Thyroid gland (tissue), 4 donors: Measurements from ENCODE around the gene CAPN13. TPM values are rescaled to one million over a fixed set of nuclear protein-coding genes. Genes with fewer than 3 reads are reported as not detected.

Source experiments
- DNase-seq, 2 donors: peaks; one replicate each; pipeline ENCODE4 v3.0.0-alpha.2; 2019
- H3K27ac ChIP-seq, 3 donors: fragments of 200-600 bp; sonication (generic); 1 replicate in 2 of 3; 2 replicates in 1 of 3; pipeline ENCODE4 v1.5.1; 2016 to 2019; ENCODE audit warnings: mild to moderate bottlenecking in 1 of 3, moderate library complexity in 1 of 3
- H3K27me3 ChIP-seq: fragments of 200-600 bp; sonication (generic); one replicate; pipeline ENCODE4 v1.5.1; 2019
- H3K36me3 ChIP-seq, 2 donors: fragments of 200-600 bp; sonication (generic); one replicate each; pipeline ENCODE4 v1.5.1; 2016 to 2019
- H3K4me1 ChIP-seq, 2 donors: fragments of 200-600 bp; sonication (generic); one replicate each; pipeline ENCODE4 v1.5.1; 2017 to 2019
- H3K4me3 ChIP-seq, 3 donors: fragments of 200-600 bp; sonication (generic); replicated peaks in 1 of 3; 1 replicate in 2 of 3; 2 replicates in 1 of 3; pipeline ENCODE4 v1.5.1; 2016; ENCODE audit warnings: mild to moderate bottlenecking in 1 of 3
- H3K9me3 ChIP-seq: fragments of 200-600 bp; sonication (generic); one replicate; pipeline ENCODE4 v1.5.1; 2017
- CTCF ChIP-seq, 6 experiments: fragments of 200-600 bp in 3 of 6; fragments of 450-650 bp in 3 of 6; sonication (generic) in 3 of 6; IDR thresholded peaks; one replicate each; pipeline ENCODE4 v1.5.1; 2016 to 2019; ENCODE audit warnings: antibody characterized with exemption in 6 of 6, mild to moderate bottlenecking in 2 of 6, inconsistent platforms in 1 of 6, moderate library complexity in 1 of 6
- POLR2A ChIP-seq, 2 donors: fragments of 450-650 bp; IDR thresholded peaks; one replicate each; pipeline ENCODE4 v1.6.1; 2017; ENCODE audit warnings: antibody characterized with exemption in 2 of 2, mild to moderate bottlenecking in 2 of 2, moderate library complexity in 1 of 2
- WGBS, 2 donors: methylation state at CpG; one replicate each; pipeline ENCODE4 v1.1.5; 2017; 5-methylcytosine and 5-hydroxymethylcytosine counted together
- intact Hi-C: fragments of 100-400 bp; cut with DNase I; formaldehyde crosslinking; loops from one replicate; pipeline ENCODE4 v1.15.1; 2023
- total RNA-seq, 4 donors: library from RNA; depleted of rRNA; stranded (reverse); fragments of >200 nt; gene quantifications; one replicate each; pipeline ENCODE4 v1.2.3, GENCODE V29; 2016

The CAPN13 gene
- total RNA-seq, 4 donors from 2014 or later: 3.0 TPM; not detected in 3

- Histone ChIP-seq H3K4me3 (no peak overlapping the region), H3K27me3 (no peaks in the 10 kb centered on the region), H3K9me3 (no peaks in the 10 kb centered on the region), H3K27ac (no peak overlapping the region), H3K36me3 (no peaks in the 10 kb centered on the region), H3K4me1 (no peaks in the 10 kb centered on the region)
- TF ChIP-seq POLR2A (IDR thresholded peaks at IDR 0.05) (no peak), CTCF (IDR thresholded peaks at IDR 0.05) (no peak)
- WGBS, 2 donors: 72 to 84% methylated on average over 12 of the region's 12 CpGs
- no peak for DNase-seq
- intact Hi-C loops: no loop called here
Measured at GRCh38 chr2:30765876-30766470, 41.3 kb downstream of the CAPN13 start.

GRCh38 chr2:30765191-30765590, 42.1 kb downstream of the CAPN13 start:
- Histone ChIP-seq H3K27me3 (no peaks in the 10 kb centered on the region), H3K4me3 (no peak overlapping the region), H3K4me1 (no peaks in the 10 kb centered on the region), H3K36me3 (no peaks in the 10 kb centered on the region), H3K9me3 (no peaks in the 10 kb centered on the region), H3K27ac (no peak overlapping the region)
- WGBS, 2 donors: 59 to 75% methylated on average over 3 to 4 of the region's 4 CpGs
- TF ChIP-seq CTCF (IDR thresholded peaks at IDR 0.05) (no peak), POLR2A (IDR thresholded peaks at IDR 0.05) (no peak)
- DNase-seq: no peak
- intact Hi-C loops: no loop called here

- H3K36me3 ChIP-seq: no peaks in the 10 kb centered on the region
Measured at GRCh38 chr2:30764021-30764800, 43.0 kb downstream of the CAPN13 start.

GRCh38 chr2:30763151-30763660, 44.0 kb downstream of the CAPN13 start:
- no peaks in the 10 kb centered on the region for H3K9me3 ChIP-seq
- intact Hi-C loops: no loop called here
- TF ChIP-seq CTCF (IDR thresholded peaks at IDR 0.05) (no peak), POLR2A (IDR thresholded peaks at IDR 0.05) (no peak)

More at GRCh38 chr2:30764021-30764800, 43.0 kb downstream of the CAPN13 start:
- intact Hi-C loops: no loop called here
- TF ChIP-seq POLR2A (IDR thresholded peaks at IDR 0.05): no peak
- TF ChIP-seq CTCF (IDR thresholded peaks at IDR 0.05): no peak
- Histone ChIP-seq H3K4me3 (no peak overlapping the region), H3K27ac (no peak overlapping the region), H3K9me3 (no peaks in the 10 kb centered on the region), H3K27me3 (no peaks in the 10 kb centered on the region), H3K4me1 (no peaks in the 10 kb centered on the region)
- DNase-seq: no peak
- WGBS, 2 donors: 90 to 97% methylated on average over 11 of the region's 12 CpGs

GRCh38 chr2:30761226-30761625, 46.0 kb downstream of the CAPN13 start:
- H3K27ac ChIP-seq: no peak overlapping the region
- H3K36me3 ChIP-seq: no peaks in the 10 kb centered on the region
- DNase-seq: no peak
- no peaks in the 10 kb centered on the region for H3K9me3 ChIP-seq
- no peak overlapping the region for H3K4me3 ChIP-seq
- H3K27me3 ChIP-seq: no peaks in the 10 kb centered on the region
- TF ChIP-seq POLR2A (IDR thresholded peaks at IDR 0.05): no peak
- TF ChIP-seq CTCF (IDR thresholded peaks at IDR 0.05): no peak
- intact Hi-C loops: no loop called here
- H3K4me1 ChIP-seq: no peaks in the 10 kb centered on the region
- 87 to 89% methylated on average over 8 of the region's 8 CpGs for WGBS, 2 donors

More at GRCh38 chr2:30763151-30763660, 44.0 kb downstream of the CAPN13 start:
- no peaks in the 10 kb centered on the region for H3K27me3 ChIP-seq
- no peak for DNase-seq
- no peaks in the 10 kb centered on the region for H3K36me3 ChIP-seq
- no peak overlapping the region for H3K27ac ChIP-seq
- WGBS, 2 donors: 80 to 83% methylated on average over 1 to 2 of the region's 3 CpGs
- no peaks in the 10 kb centered on the region for H3K4me1 ChIP-seq
- H3K4me3 ChIP-seq: no peak overlapping the region
